C4-2B (cell line): ENCODE data around the gene LRRFIP1.

Source experiments
- ZFX ChIP-seq: fragments of 450-650 bp; IDR thresholded peaks from 2 replicates; pipeline ENCODE4 v1.6.1; 2017
- TF ChIP-seq, protein P1 (sequence below): fragments of 450-650 bp; conservative IDR thresholded peaks from 2 replicates; pipeline ENCODE4 v1.5.1; 2017; ENCODE audit warnings: mild to moderate bottlenecking

- TF ChIP-seq, protein P1, sequence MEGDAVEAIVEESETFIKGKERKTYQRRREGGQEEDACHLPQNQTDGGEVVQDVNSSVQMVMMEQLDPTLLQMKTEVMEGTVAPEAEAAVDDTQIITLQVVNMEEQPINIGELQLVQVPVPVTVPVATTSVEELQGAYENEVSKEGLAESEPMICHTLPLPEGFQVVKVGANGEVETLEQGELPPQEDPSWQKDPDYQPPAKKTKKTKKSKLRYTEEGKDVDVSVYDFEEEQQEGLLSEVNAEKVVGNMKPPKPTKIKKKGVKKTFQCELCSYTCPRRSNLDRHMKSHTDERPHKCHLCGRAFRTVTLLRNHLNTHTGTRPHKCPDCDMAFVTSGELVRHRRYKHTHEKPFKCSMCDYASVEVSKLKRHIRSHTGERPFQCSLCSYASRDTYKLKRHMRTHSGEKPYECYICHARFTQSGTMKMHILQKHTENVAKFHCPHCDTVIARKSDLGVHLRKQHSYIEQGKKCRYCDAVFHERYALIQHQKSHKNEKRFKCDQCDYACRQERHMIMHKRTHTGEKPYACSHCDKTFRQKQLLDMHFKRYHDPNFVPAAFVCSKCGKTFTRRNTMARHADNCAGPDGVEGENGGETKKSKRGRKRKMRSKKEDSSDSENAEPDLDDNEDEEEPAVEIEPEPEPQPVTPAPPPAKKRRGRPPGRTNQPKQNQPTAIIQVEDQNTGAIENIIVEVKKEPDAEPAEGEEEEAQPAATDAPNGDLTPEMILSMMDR, result no peak
- no peak for TF ChIP-seq ZFX
Observed at GRCh38 chr2:237712477-237713377, 85.3 kb downstream of the LRRFIP1 start.
